Stimulated activated CD8-positive, alpha-beta memory T cell treated with anti-CD3 and anti-CD28 coated beads, Interleukin-12 subunit alpha, Interleukin-12 subunit beta, amount 100 ng/mL, for 24 hours (primary cell): ENCODE measurements around the gene GYG2.
"Not testable (repeated sequence)": the region's sequence is repeated elsewhere in the genome, so short reads cannot be mapped to it uniquely, and the experiment has no call there.

Experiments
- DNase-seq: peaks from one replicate; pipeline ENCODE4 v3.0.0-alpha.2; 2020; ENCODE audit errors: extremely low read depth

The GYG2 gene

GRCh38 chrX:2812161-2812907 lies 16.4 kb upstream of the GYG2 start:
- not testable (repeated sequence) for DNase-seq

- no peak for DNase-seq
Measured at GRCh38 chrX:2817036-2817435, 11.7 kb upstream of the GYG2 start.

- no peak for DNase-seq
Measured at GRCh38 chrX:2819345-2820135, 9.2 kb upstream of the GYG2 start.

- DNase-seq, result no peak
Measured at GRCh38 chrX:2820136-2820771, 8.5 kb upstream of the GYG2 start.

- no peak for DNase-seq
Measured at GRCh38 chrX:2823795-2824386, 4.8 kb upstream of the GYG2 start.

GRCh38 chrX:2824886-2825285 lies 3.8 kb upstream of the GYG2 start:
- DNase-seq, result no peak

- DNase-seq, result no peak
Measured at GRCh38 chrX:2828959-2829411, 255 bp downstream of the GYG2 start.

- DNase-seq, result no peak
Measured at GRCh38 chrX:2829469-2830246, 928 bp downstream of the GYG2 start.

GRCh38 chrX:2831471-2832228 lies 2.9 kb downstream of the GYG2 start:
- DNase-seq, result no peak

- DNase-seq, result no peak
Measured at GRCh38 chrX:2837961-2838360, 9.2 kb downstream of the GYG2 start.

- DNase-seq, result no peak
Measured at GRCh38 chrX:2840961-2841360, 12.2 kb downstream of the GYG2 start.

GRCh38 chrX:2841537-2841936 lies 12.8 kb downstream of the GYG2 start:
- DNase-seq, result no peak

GRCh38 chrX:2846992-2847391 lies 18.3 kb downstream of the GYG2 start:
- no peak for DNase-seq

- no peak for DNase-seq
Measured at GRCh38 chrX:2848871-2849301, 20.2 kb downstream of the GYG2 start.

- DNase-seq, result no peak
Measured at GRCh38 chrX:2854918-2855317, 26.2 kb downstream of the GYG2 start.

GRCh38 chrX:2855761-2856160 lies 27.0 kb downstream of the GYG2 start:
- DNase-seq, result no peak

GRCh38 chrX:2857566-2857965 lies 28.8 kb downstream of the GYG2 start:
- DNase-seq, result no peak

GRCh38 chrX:2859197-2859797 lies 30.6 kb downstream of the GYG2 start:
- no peak for DNase-seq

- no peak for DNase-seq
Measured at GRCh38 chrX:2862404-2862803, 33.7 kb downstream of the GYG2 start.

GRCh38 chrX:2863646-2864045 lies 34.9 kb downstream of the GYG2 start:
- DNase-seq, result no peak
